Stimulated activated CD4-positive, alpha-beta T cell treated with anti-CD3 and anti-CD28 coated beads, Interleukin-1b, Interleukin-23, amount 100 ng/mL, for 48 hours (primary cell): ENCODE measurements around the gene CTSC.
"Not testable (repeated sequence)": the region's sequence is repeated elsewhere in the genome, so short reads cannot be mapped to it uniquely, and the experiment has no call there.

Experiments
- DNase-seq: peaks from one replicate; pipeline ENCODE4 v3.0.0-alpha.2; 2020

Gene CTSC

GRCh38 chr11:88348870-88349269 lies 11.3 kb upstream of the CTSC start:
- no peak for DNase-seq

- no peak for DNase-seq
These were observed 8.4 kb upstream of the CTSC start for GRCh38 chr11:88345949-88346348.

GRCh38 chr11:88345408-88345807 lies 7.9 kb upstream of the CTSC start:
- no peak for DNase-seq

GRCh38 chr11:88344869-88345268 lies 7.3 kb upstream of the CTSC start:
- DNase-seq = no peak

GRCh38 chr11:88341522-88342251 lies 4.2 kb upstream of the CTSC start:
- DNase-seq = no peak

- no peak for DNase-seq
These were observed 2.9 kb upstream of the CTSC start for GRCh38 chr11:88340366-88340935.

GRCh38 chr11:88337987-88338668 lies 592 bp upstream of the CTSC start:
- DNase-seq = peak; percentile 76

GRCh38 chr11:88335284-88335683 lies 2.3 kb downstream of the CTSC start:
- no peak for DNase-seq

GRCh38 chr11:88333862-88334261 lies 3.7 kb downstream of the CTSC start:
- no peak for DNase-seq

GRCh38 chr11:88332851-88333250 lies 4.7 kb downstream of the CTSC start:
- DNase-seq = no peak

GRCh38 chr11:88330826-88331428 lies 6.6 kb downstream of the CTSC start:
- no peak for DNase-seq

- no peak for DNase-seq
These were observed 7.8 kb downstream of the CTSC start for GRCh38 chr11:88329563-88330250.

GRCh38 chr11:88327462-88328143 lies 9.9 kb downstream of the CTSC start:
- no peak for DNase-seq

- no peak for DNase-seq
These were observed 10.5 kb downstream of the CTSC start for GRCh38 chr11:88327061-88327460.

- DNase-seq = no peak
These were observed 11.4 kb downstream of the CTSC start for GRCh38 chr11:88326099-88326498.

GRCh38 chr11:88324562-88325345 lies 12.8 kb downstream of the CTSC start:
- DNase-seq = no peak

GRCh38 chr11:88322881-88323280 lies 14.7 kb downstream of the CTSC start:
- not testable (repeated sequence) for DNase-seq

GRCh38 chr11:88321412-88321811 lies 16.1 kb downstream of the CTSC start:
- not testable (repeated sequence) for DNase-seq

- no peak for DNase-seq
These were observed 17.4 kb downstream of the CTSC start for GRCh38 chr11:88320149-88320559.

GRCh38 chr11:88318017-88318416 lies 19.5 kb downstream of the CTSC start:
- DNase-seq = no peak

- no peak for DNase-seq
These were observed 20.0 kb downstream of the CTSC start for GRCh38 chr11:88317536-88317935.

- no peak for DNase-seq
These were observed 21.5 kb downstream of the CTSC start for GRCh38 chr11:88315981-88316441.
